NCI-H82 treated with DMSO at 0.1 percent for 48 hours (cell line): ENCODE data around the gene DRAXIN.

Experiments used
- DNase-seq: peaks from one replicate; lab custom pipeline; 2025; ENCODE audit not compliant: unreplicated experiment; lab: John Stamatoyannopoulos, UW

The DRAXIN gene

DNA sequence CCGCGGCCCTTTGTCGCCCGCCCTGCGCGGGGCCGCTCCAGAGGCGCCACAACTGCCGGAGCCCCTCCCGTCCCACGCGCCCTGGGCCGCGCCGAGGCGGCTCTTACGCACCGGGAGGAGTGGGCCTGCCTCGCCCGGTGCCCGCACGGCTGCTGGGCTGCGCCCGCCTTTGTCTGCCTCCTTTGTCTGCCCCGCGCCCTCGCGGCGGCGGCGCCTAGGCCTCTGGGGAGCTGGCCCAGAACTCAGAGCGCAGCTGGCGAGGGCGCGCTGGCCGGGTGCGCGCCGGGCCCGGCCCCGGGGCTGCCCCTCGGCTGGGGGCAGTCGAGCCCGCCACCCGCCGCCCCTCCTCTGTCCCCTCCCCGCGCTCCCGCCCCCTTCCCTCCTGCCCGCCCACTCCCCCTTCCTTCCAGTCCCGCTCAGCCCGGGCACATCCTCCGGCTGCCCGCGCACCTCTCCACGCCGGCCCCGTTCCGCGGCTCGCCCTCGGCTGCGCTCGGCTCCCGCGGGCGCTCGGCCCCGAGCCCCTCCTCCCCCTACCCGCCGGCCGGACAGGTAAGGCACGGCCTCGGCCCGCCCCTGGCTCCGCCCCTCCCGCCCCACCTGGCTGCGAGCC lies at the start of gene DRAXIN:
Gene DRAXIN (plus strand): TSS at position 409 of the 613 bp plus-strand sequence. CDS start 14,549 bp downstream, outside the sequence.
- peak; percentile 21 for DNase-seq

GRCh38 chr1:11641776-11642305 lies 49.7 kb upstream of the DRAXIN start:
- DNase-seq: peak; percentile 98

DNA sequence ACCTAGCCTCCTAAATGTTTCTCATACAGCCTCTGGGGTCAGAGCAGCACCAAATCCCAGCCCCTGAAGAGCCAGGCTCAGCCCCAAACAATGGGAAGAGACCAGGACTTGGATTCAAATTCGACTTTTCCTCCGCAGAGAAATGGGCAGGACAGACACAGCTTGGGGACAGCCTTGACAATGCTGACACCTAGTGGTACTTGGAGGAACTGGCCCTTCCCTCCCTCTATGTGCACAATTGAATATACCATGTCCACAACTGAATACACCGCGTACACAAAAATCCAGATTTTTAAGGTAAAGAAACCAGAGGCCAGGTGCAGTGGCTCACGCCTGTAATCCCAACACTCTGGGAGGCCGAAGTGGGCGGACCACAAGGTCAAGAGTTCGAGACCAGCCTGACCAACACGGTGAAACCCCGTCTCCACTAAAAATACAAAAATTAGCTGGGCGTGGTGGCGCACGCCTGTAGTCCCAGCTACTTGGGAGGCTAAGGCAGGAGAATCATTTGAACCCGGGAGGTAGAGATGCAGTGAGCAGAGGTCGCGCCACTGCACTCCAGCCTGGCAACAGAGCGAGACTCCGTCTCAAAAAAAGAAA lies 49.0 kb upstream of the DRAXIN start:
- DNase-seq: peak; percentile 76

GRCh38 chr1:11643782-11644181 lies 47.7 kb upstream of the DRAXIN start:
- DNase-seq: no peak

DNA sequence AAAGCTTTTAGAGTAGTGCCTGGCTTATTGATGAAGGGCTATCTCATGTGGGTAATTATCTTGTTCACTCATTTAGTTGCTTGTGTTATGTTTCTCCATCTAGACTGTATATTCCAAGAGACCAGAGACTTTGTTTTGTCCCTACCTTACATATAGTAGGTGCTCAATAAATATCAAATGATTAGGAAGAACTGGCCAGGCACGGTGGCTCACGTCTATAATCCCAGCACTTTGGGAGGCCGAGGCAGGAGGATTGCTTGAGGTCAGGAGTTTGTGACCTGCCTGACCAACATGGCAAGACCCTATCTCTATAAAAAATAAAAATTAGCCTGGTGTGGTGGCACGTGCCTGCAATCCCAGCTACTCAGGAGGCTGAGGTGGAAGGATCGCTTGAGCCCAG lies 46.2 kb upstream of the DRAXIN start:
- no peak for DNase-seq

- DNase-seq: peak; percentile 73
Measured at GRCh38 chr1:11645670-11646265, 45.7 kb upstream of the DRAXIN start.

- no peak for DNase-seq
Measured at GRCh38 chr1:11646317-11646716, 45.2 kb upstream of the DRAXIN start.

DNA sequence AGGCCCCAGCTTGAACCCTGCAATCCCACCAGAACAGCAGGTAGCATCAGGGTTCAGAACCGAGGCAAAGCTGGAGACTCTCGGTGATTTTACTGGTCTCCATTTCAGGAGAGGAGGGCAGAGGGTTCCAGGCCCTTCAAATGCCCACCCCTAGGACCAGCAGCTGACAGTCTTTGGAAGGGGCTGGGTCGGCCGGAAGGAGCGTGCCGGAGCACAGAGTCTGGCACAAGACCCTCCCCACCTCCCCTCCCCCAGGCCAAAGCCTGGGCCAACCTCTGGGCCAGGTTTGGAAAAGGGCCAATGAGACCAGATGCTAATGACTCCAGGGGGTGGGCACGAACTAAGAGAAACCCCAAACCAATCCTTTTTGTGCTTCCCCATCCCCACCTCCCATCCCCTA lies 44.2 kb upstream of the DRAXIN start:
- DNase-seq: no peak

DNA sequence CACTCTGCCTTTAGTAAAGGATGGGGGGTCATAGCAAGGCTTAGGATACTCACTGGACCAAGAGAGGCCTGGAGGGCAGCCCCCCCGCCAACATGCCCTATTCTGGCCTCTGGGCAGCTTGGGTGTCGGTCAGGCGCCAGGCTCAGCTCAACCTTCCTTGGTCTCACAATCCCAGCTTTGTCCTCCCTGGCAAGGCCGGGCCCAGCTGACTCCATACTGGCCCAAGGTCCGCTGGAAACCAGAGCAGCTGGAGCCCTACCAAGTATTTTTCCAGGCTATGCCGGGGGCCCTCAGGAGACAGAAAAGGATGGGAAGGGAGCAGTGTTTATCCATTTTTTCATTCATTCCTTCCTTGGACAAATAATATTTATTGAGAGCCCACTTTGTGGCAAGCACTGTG lies 43.5 kb upstream of the DRAXIN start:
- no peak for DNase-seq

GRCh38 chr1:11648732-11649158 lies 42.8 kb upstream of the DRAXIN start:
- DNase-seq: no peak

GRCh38 chr1:11649237-11649623 lies 42.3 kb upstream of the DRAXIN start:
- no peak for DNase-seq

- no peak for DNase-seq
Measured at GRCh38 chr1:11649624-11650330, 41.7 kb upstream of the DRAXIN start.

DNA sequence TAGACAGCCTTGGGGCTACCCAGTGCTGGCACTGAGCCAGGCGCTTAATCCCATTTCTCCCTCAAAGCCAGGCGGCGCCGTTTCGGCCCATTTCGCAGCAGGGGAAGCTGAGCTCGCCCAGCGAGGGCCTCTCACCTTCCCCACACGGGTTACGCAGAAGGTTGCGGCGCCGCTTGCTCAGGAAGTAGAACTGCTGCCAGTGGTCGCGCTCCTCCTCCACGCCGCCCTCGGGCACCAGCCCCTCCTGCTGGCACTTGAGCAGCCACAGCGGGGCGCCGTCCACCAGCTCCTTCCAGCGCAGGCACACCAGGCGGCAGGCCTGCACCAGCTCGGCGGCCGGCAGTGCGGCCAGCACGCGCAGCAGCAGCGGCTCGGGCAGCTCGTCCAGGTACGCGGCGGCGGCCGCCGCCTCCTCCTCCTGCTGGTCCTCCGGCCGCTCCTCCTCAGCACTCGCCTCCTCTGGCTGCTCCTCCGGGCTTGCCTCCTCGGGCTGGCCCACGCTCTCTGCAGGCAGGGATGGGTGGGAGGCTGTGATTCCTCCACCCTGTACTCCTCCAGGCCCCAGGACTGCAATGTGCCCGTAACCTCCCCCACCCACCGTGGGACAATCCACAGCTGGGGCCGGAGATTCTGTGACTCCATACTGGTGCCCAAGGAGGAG lies 41.0 kb upstream of the DRAXIN start:
- peak; percentile 30 for DNase-seq

- DNase-seq: no peak
Measured at GRCh38 chr1:11651017-11651416, 40.5 kb upstream of the DRAXIN start.

DNA sequence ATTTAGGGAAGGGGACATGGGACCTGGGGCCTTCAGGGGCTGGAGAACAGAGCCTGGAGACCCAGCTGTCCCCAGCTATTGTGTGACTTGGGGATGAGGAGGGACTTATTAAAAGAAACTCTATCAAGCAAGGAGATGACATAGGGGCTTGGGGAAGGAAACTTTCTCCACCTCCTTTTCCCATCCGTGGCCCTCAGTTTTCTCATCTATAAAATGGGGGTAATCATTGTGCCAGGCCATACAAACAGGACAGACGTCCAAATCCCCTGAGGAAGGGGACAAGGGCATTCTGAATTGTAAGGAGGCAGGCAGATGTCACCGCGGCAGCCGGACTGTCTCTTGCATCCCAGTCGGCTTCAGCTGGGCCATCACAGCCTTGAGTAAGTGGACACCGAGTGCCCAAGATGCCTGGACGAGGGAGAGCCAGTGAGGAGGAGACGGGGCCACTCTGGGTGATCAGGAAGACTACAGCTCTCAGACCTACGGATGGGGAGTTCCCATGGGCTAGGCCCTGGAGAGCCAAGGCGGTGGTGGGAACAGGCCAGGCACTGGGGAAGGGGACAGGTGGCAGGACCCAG lies 39.2 kb upstream of the DRAXIN start:
- no peak for DNase-seq

- no peak for DNase-seq
Measured at GRCh38 chr1:11653101-11653860, 38.2 kb upstream of the DRAXIN start.

DNA sequence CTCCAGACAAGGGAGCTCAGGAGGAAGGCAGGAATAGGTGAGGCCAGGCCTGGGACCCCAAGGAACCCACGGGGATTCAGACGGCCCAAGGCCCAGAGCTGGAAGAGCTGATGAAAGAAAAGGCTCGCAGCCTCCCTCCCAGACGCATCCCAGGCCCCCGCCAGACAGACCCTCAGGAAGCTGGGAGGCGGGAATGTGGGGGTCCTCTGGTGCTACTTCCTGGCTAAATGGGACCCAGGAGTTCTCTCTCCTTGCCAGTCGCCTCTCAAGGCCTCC lies 37.7 kb upstream of the DRAXIN start:
- DNase-seq: no peak

DNA sequence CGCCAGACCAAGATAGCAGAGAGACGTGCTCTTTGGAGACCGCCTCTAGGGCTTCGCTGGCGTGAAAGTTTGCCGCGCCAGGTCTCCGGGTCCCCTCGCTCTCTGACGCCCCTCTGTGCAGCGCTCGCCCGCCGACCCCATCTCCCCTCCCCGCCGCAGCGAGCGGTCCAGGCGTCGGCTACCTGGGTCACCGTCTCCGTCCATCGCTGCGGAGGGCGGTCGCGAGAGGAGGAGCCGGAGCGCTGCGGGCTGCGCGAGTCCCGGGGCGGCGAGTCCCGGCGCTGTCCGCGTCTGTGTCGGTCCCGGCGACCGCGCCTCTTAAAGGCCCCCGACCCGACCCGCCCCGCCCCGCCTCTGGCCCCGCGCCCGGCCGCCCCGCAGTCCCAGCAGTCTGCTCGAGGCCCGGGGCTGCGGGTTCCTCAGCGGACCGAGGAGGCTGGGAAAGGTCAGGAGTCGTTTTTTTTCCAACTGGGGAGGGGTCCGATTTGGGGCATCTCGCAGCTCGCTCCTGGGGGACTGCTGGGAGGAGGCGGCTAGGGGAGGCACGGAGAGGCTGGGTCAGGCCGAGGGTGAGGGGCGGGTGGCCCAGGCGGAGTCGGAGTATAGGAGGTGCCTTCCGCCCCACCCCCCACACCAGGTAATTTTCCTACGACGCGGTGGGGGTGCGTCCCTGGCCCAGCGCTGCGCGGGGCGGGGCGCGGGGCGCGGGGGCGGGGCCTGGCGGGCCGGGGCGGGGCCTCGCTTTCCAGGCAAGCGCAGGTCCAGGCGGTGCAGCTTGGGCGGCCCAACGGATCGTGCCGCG lies 37.2 kb upstream of the DRAXIN start, which contains the start of the genes FBXO2 and FBXO44:
Gene FBXO2 (minus strand): TSS at position 293 of the 802 bp plus-strand sequence. CDS start 89 bp downstream, at position 204.
Gene FBXO44 (plus strand): TSS at position 741 of the 802 bp plus-strand sequence. CDS start 959 bp downstream, outside the sequence.
- no peak for DNase-seq
